Left ventricle myocardium inferior (tissue), 1 donor: ENCODE data around the gene COL26A1. TPM values are rescaled to one million over a fixed set of nuclear protein-coding genes. Genes with fewer than 3 reads are reported as not detected.

Experiments
- DNase-seq: peaks from one replicate; pipeline ENCODE4 v3.0.0-alpha.2; 2020
- H3K27ac ChIP-seq: fragments of 200-600 bp; replicated peaks from 2 replicates; pipeline ENCODE4 v1.8.0; 2021
- H3K27me3 ChIP-seq: fragments of 200-600 bp; 2 replicates; pipeline ENCODE4 v1.8.0; 2021; ENCODE audit warnings: low read depth
- H3K36me3 ChIP-seq: fragments of 200-600 bp; 2 replicates; pipeline ENCODE4 v1.8.0; 2021
- H3K4me1 ChIP-seq: fragments of 200-600 bp; 2 replicates; pipeline ENCODE4 v1.8.0; 2021
- H3K4me3 ChIP-seq: fragments of 200-600 bp; 2 replicates; pipeline ENCODE4 v1.8.0; 2021; ENCODE audit warnings: mild to moderate bottlenecking, moderate library complexity
- H3K9me3 ChIP-seq: fragments of 200-600 bp; replicated peaks from 2 replicates; pipeline ENCODE4 v1.8.0; 2021
- intact Hi-C: fragments of 100-400 bp; cut with micrococcal nuclease; formaldehyde crosslinking; loops from one replicate; pipeline ENCODE4 v1.11.0; 2022
- total RNA-seq: library from RNA; stranded (reverse); fragmentation: NEBNext Ultra II Directional; extraction: Animal tissue kit (Norgen Biotek cat#: 25700); gene quantifications from one replicate; pipeline ENCODE4 v1.2.1, GENCODE V29; 2021
- TF ChIP-seq, protein P1 (sequence below): fragments of 200-600 bp; IDR thresholded peaks from 2 replicates; pipeline ENCODE4 v1.8.0; 2021; ENCODE audit warnings: antibody characterized with exemption, mild to moderate bottlenecking, borderline replicate concordance
- donor health status: DM: no; HTN: yes; CAD: no; lungs with severe emphysema.

Gene COL26A1
- total RNA-seq, 1 donor from 2014 or later: not detected

DNA sequence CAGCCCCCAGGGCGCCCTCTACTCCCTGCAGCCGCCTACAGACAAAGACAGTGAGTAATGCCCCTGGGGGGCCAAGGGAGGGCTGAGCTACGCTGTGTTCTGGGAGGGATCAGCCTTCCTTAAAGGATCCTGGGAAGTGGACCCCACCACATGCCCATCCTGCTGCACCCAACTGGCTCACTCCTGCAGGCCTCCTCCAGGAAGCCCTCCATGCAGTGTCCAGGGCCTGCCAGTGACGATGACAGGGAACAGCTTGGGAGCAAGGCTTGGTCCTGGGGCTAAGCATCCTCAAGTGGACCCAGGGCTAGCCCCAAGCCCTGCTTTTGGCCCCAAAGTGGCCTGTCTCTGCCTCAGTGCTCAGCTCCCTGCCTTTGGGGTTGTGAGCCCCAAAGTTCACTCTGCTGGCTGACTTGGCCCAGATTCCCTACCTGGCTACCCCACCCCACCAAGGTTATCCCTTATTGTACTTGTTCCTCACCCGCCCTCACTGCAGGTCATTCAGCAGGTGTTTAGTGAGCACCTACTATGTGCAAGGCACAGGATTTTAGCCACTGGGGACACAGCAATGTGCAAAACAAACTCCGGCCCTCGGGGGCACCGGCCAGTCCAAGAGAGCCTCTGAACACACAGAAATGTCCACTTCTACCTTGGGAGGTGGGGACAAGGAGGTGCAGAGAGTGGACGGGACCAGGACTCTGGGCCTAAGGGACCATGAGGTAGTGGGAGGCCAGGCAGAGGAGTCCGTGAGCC, 182.9 kb downstream of the COL26A1 start:
- DNase-seq: no peak

DNA sequence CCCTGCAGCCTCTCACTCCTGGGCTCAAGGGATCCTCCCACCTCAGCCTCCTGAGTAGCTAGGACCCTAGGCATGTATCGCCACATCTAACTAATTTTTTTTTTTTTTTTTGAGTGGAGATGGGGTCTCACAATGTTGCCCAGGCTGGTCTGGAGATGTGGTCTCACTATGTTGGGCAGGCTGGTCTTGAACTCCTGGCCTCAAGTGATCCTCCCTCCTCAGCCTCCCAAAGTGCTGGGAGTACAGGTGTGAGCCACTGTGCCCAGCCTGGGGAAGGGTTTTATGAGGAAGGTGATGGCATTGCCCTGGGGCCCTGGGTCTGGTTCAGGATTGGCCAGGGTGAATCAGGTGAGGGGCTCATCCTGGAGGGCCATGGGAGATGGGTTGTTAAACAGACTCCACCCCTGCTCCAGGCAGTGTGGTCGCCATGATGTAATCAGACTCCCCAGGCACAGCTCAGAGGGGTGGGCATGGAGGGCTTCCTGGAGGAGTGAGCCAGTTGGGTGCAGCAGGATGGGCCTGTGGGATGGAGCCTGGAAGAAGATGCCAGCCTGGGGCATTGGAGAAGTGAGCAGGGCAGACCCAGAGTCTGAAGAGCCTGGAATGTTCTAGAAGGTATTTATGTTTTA, 183.7 kb downstream of the COL26A1 start:
- TF ChIP-seq, protein P1, sequence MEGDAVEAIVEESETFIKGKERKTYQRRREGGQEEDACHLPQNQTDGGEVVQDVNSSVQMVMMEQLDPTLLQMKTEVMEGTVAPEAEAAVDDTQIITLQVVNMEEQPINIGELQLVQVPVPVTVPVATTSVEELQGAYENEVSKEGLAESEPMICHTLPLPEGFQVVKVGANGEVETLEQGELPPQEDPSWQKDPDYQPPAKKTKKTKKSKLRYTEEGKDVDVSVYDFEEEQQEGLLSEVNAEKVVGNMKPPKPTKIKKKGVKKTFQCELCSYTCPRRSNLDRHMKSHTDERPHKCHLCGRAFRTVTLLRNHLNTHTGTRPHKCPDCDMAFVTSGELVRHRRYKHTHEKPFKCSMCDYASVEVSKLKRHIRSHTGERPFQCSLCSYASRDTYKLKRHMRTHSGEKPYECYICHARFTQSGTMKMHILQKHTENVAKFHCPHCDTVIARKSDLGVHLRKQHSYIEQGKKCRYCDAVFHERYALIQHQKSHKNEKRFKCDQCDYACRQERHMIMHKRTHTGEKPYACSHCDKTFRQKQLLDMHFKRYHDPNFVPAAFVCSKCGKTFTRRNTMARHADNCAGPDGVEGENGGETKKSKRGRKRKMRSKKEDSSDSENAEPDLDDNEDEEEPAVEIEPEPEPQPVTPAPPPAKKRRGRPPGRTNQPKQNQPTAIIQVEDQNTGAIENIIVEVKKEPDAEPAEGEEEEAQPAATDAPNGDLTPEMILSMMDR: no peak
- H3K36me3 ChIP-seq: no peaks in the 10 kb centered on the region
- no peak overlapping the region for H3K4me3 ChIP-seq
- H3K27me3 ChIP-seq: peaks cover 39% of the 10 kb centered on the region
- no peak overlapping the region for H3K27ac ChIP-seq
- intact Hi-C loops: no loop called here
- DNase-seq: no peak
- no peaks in the 10 kb centered on the region for H3K4me1 ChIP-seq
- no peaks in the 10 kb centered on the region for H3K9me3 ChIP-seq

More for the DNA sequence above, 182.9 kb downstream of the COL26A1 start:
- Histone ChIP-seq H3K4me3 (no peak overlapping the region), H3K4me1 (no peaks in the 10 kb centered on the region), H3K9me3 (no peaks in the 10 kb centered on the region), H3K36me3 (no peaks in the 10 kb centered on the region), H3K27me3 (peaks cover 39% of the 10 kb centered on the region), H3K27ac (no peak overlapping the region)
- TF ChIP-seq, protein P1: no peak
- intact Hi-C loops: no loop called here

DNA sequence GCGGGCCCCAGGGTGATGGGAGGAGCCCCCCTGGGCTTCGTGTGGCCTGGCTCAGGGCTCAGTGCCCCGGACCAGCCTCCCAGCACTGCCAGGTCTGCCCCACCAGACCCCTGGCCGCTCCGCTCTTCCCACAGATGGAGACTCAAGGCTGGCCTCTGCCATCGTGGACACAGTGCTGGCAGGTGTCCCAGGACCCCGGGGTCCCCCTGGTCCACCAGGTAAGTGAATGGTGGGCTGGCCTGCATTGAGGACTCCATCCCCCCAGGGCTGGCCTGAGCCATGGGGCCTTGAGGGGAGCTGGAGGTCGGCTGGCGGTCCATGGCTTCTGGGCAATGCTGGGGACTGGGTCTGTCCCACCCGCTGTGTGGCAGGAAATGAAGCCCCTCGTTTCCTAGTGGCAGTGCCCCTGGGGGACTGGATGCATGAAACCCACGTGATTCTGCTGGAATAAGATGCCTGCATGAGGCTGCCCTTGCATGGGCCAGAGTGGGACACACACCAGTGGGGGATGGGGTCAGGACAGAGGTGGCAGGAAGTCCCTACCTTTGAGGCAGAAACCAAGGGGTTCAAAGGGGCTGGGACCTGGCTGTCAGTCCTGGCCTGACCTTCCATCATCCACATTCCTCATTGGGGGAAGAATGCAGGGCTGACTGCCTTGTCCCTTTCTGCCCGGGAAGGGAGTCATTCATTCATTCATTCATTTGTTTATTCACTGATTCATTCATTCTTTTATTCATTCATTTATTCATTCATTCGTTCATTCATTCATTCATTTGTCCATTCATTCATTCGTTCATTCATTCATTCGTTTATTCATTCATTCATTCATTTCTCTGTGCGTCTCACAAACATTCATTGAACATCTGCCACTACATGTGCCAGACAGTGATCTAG, 184.6 kb downstream of the COL26A1 start:
- no peak overlapping the region for H3K27ac ChIP-seq
- no peaks in the 10 kb centered on the region for H3K9me3 ChIP-seq
- TF ChIP-seq, protein P1: no peak
- H3K4me1 ChIP-seq: no peaks in the 10 kb centered on the region
- no peak for DNase-seq
- peaks cover 38% of the 10 kb centered on the region for H3K27me3 ChIP-seq
- intact Hi-C loops: no loop called here
- no peaks in the 10 kb centered on the region for H3K36me3 ChIP-seq
- H3K4me3 ChIP-seq: no peak overlapping the region

DNA sequence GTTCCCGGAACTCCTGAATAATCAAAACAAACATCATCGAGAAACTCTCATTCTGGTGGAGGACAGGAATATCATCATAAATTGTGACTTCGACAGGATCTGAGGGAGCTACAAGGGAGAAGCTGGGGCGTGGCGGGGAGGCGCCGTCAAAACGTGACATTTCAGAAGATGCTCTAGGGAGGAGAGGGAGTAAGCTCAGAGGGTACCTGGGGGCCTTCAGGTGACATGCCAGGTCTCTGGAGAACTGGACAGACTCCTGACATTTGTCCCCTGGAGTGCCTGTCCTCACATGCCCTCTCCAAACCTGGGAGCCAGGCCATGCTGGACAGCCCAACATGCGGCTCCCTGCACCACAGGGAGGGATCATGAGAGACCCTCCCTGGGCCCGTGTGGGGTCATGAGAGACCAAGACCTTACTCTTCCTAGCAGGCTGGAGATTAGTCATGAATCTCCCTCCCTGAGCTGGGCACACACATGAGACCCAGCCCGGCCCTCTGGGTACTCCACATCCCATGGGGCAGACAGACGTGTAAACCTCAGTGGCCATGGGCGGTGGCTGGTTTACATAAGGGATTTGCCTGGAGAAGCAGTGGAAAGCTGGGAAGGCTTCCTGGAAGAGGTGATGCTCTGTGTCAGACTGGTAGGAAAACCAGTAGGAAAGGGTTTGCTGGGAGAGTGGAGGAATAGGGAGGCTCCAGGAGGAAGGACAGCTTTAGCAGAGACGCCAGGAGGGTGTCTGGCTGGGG, 185.4 kb downstream of the COL26A1 start:
- no peak for DNase-seq
- no peak overlapping the region for H3K4me3 ChIP-seq
- no peaks in the 10 kb centered on the region for H3K9me3 ChIP-seq
- no peaks in the 10 kb centered on the region for H3K4me1 ChIP-seq
- H3K27me3 ChIP-seq: peaks cover 41% of the 10 kb centered on the region
- intact Hi-C loops: no loop called here
- H3K27ac ChIP-seq: no peak overlapping the region
- no peaks in the 10 kb centered on the region for H3K36me3 ChIP-seq
- TF ChIP-seq, protein P1: no peak

DNA sequence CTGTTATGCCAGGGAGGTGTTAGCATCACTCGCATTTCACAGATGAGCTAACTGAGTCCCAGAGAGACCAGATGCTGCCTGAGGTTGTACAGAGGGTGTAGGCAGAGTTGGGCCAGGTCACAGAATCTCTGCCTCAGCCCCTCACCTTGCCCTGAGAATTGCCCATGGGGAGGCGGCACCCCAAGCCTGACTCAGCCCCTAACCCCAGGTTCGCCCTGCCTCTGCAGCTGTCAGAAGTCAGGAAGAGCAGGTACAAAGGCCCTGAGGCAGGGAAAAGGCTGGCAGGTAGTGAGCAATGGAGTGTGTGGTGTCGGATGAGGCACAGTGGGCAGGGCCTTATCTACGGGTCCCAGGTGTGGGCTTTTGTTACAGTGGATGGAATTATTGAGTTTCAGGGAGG, 187.1 kb downstream of the COL26A1 start:
- H3K27me3 ChIP-seq: peaks cover 57% of the 10 kb centered on the region
- TF ChIP-seq, protein P1: no peak
- H3K27ac ChIP-seq: no peak overlapping the region
- no peaks in the 10 kb centered on the region for H3K4me1 ChIP-seq
- no peak overlapping the region for H3K4me3 ChIP-seq
- H3K36me3 ChIP-seq: no peaks in the 10 kb centered on the region
- no peak for DNase-seq
- intact Hi-C loops: no loop called here
- H3K9me3 ChIP-seq: no peaks in the 10 kb centered on the region
